Measurements from ENCODE around the gene PROM2. TPM values are rescaled to one million over a fixed set of nuclear protein-coding genes. Genes with fewer than 3 reads are reported as not detected.

PROM2 gene
- polyA plus RNA-seq, 2 donors = 56.0 to 82.4 TPM

DNA sequence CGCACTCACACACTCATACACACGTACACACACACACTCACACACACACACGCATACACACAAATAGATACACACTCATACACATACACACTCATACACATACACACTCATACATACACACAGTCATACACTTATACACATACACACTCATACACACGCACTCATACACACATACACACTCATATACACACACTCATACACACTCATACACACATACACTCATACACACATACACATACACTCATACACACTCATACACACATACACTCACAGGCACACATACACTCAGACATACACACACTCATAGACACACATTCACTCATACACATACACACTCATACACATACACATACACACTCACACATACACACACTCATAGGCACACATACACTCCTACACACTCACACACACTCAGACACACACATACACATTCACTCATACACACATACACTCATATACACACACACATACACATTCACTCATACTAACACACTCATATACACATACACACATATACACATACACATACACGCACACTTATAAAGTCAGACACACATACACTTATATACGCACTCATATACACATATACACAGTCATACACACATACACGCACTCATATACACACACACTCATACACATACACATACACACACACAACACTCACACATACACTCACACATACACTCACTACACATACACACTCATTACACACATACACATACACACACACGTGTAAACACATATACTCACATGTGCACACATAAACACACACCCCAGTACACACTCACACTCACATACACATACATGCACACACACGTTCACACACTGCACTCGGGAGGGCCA, 51.6 kb downstream of the PROM2 start:
- Histone ChIP-seq H3K27me3 (ENCODE audit: control insufficient read depth in 1 of 2, insufficient read depth in 2 of 2, low read length in 2 of 2) (no peaks in the 10 kb centered on the region), H3K4me1 (ENCODE audit: control insufficient read depth in 2 of 2, insufficient read depth in 2 of 2, low read length in 1 of 2) (peaks cover under 1 to 2% of the 10 kb centered on the region in 2 donors), H3K9me3 (ENCODE audit: control insufficient read depth in 2 of 2, insufficient read depth in 1 of 2, low read depth in 1 of 2, low read length in 1 of 2) (no peaks in the 10 kb centered on the region), H3K27ac (ENCODE audit: low read depth in 2 of 2, low read length in 1 of 2) (no peak overlapping the region), H3K4me3 (ENCODE audit: low read depth in 1 of 2, low read length in 2 of 2) (no peak overlapping the region), H3K36me3 (ENCODE audit: control insufficient read depth in 2 of 2, insufficient read depth in 2 of 2, low read length in 1 of 2) (no peaks in the 10 kb centered on the region)
- WGBS, 2 donors = 93 to 94% methylated on average over 10 of the region's 10 CpGs

GRCh38 chr2:95326433-95327140, 52.3 kb downstream of the PROM2 start:
- Histone ChIP-seq H3K36me3 (ENCODE audit: control insufficient read depth in 2 of 2, insufficient read depth in 2 of 2, low read length in 1 of 2) (no peaks in the 10 kb centered on the region), H3K4me3 (ENCODE audit: low read depth in 1 of 2, low read length in 2 of 2) (no peak overlapping the region), H3K27ac (ENCODE audit: low read depth in 2 of 2, low read length in 1 of 2) (no peak overlapping the region), H3K4me1 (ENCODE audit: control insufficient read depth in 2 of 2, insufficient read depth in 2 of 2, low read length in 1 of 2) (peaks cover 2 to 4% of the 10 kb centered on the region in 2 donors), H3K9me3 (ENCODE audit: control insufficient read depth in 2 of 2, insufficient read depth in 1 of 2, low read depth in 1 of 2, low read length in 1 of 2) (no peaks in the 10 kb centered on the region), H3K27me3 (ENCODE audit: control insufficient read depth in 1 of 2, insufficient read depth in 2 of 2, low read length in 2 of 2) (no peaks in the 10 kb centered on the region)
- 92 to 93% methylated on average over 30 of the region's 30 CpGs for WGBS, 2 donors

DNA sequence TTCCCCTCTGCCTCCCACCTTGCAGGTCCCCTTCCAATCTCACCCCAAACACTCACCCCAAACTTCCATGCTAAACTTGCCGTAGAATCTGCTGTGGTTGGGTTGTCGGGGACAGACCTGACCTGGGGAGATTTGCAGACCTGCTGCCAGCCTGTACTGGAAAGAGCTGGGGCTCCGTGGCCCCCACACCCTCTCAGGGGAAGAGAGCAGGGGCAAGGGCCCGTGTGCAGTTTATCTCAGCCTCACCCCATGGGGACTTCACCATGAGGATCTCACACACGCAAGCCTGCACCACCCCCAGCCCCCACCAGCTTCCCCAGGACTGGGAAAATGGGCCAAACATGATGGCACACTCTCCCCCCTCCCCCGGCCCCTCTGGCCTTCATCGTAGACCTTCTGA, 53.6 kb downstream of the PROM2 start:
- no peaks in the 10 kb centered on the region for H3K9me3 ChIP-seq (ENCODE audit: control insufficient read depth in 2 of 2, insufficient read depth in 1 of 2, low read depth in 1 of 2, low read length in 1 of 2)
- 83% methylated on average over 7 of the region's 7 CpGs for WGBS, 2 donors
- no peaks in the 10 kb centered on the region for H3K27me3 ChIP-seq (ENCODE audit: control insufficient read depth in 1 of 2, insufficient read depth in 2 of 2, low read length in 2 of 2)
- H3K27ac ChIP-seq (ENCODE audit: low read depth in 2 of 2, low read length in 1 of 2) = no peak overlapping the region
- H3K4me3 ChIP-seq (ENCODE audit: low read depth in 1 of 2, low read length in 2 of 2) = no peak overlapping the region
- peaks cover 2 to 4% of the 10 kb centered on the region in 2 donors for H3K4me1 ChIP-seq (ENCODE audit: control insufficient read depth in 2 of 2, insufficient read depth in 2 of 2, low read length in 1 of 2)
- H3K36me3 ChIP-seq (ENCODE audit: control insufficient read depth in 2 of 2, insufficient read depth in 2 of 2, low read length in 1 of 2) = no peaks in the 10 kb centered on the region

DNA sequence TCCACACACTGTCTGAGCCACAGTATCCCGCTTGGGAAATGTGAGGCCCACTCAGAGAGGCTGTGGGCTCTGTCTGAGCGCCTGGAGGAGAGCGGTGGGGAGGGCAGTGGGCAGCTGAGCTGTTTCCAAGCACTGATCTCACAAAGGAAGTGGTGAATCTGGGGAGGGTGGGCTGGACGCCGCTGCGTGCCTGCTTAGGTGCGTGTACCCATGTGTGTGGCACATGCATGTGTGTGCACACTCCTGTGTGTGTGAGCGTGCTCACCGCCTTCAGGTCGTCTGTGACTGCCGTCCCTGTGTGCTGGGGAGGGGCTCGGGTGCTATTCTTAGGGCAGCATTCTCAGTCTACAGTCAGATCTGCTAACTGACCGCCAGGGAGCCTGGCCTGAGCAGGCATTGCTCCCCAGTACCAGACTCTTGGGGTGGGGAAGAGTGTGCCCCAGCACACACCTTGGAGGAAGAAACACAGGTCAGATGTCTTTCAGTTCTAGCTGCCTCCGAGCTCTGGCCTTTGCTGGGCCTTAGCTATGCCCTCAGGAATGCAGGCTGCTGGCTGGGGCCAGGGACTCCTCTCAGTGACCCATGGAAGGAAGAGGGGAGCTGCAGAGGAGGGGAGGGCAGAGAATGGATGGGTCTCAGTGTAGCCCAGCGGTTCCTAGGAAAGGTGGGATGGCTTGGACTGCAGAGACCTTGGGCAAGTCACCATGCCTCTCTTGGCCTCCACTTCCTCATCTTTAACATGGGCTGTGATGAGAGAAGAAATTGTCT, 54.3 kb downstream of the PROM2 start:
- Histone ChIP-seq H3K27ac (ENCODE audit: low read depth in 2 of 2, low read length in 1 of 2) (no peak overlapping the region), H3K36me3 (ENCODE audit: control insufficient read depth in 2 of 2, insufficient read depth in 2 of 2, low read length in 1 of 2) (no peaks in the 10 kb centered on the region), H3K9me3 (ENCODE audit: control insufficient read depth in 2 of 2, insufficient read depth in 1 of 2, low read depth in 1 of 2, low read length in 1 of 2) (no peaks in the 10 kb centered on the region), H3K4me3 (ENCODE audit: low read depth in 1 of 2, low read length in 2 of 2) (no peak overlapping the region), H3K4me1 (ENCODE audit: control insufficient read depth in 2 of 2, insufficient read depth in 2 of 2, low read length in 1 of 2) (peaks cover 2 to 4% of the 10 kb centered on the region in 2 donors), H3K27me3 (ENCODE audit: control insufficient read depth in 1 of 2, insufficient read depth in 2 of 2, low read length in 2 of 2) (no peaks in the 10 kb centered on the region)
- WGBS, 2 donors = 76 to 77% methylated on average over 15 of the region's 15 CpGs

DNA sequence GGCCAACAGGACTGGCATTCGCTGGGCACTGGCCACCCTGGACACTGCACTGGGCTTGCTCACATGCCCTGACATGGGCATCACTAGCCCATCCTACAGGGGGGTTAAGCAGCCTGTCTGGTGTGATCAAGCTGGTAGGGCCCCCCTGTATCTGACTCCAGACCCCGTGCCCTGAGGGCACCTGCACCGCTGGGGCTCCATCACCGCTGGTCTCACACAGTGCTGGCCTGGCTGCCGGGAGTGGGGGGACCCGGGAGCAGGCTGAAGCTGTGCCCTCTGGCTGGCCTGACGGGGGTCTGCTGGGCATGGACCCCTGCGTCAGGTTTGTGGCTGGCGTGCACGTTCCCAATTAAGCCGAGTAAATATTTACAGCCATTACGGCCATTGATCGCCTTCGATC, 55.2 kb downstream of the PROM2 start:
- 92 to 94% methylated on average over 14 of the region's 14 CpGs for WGBS, 2 donors

DNA sequence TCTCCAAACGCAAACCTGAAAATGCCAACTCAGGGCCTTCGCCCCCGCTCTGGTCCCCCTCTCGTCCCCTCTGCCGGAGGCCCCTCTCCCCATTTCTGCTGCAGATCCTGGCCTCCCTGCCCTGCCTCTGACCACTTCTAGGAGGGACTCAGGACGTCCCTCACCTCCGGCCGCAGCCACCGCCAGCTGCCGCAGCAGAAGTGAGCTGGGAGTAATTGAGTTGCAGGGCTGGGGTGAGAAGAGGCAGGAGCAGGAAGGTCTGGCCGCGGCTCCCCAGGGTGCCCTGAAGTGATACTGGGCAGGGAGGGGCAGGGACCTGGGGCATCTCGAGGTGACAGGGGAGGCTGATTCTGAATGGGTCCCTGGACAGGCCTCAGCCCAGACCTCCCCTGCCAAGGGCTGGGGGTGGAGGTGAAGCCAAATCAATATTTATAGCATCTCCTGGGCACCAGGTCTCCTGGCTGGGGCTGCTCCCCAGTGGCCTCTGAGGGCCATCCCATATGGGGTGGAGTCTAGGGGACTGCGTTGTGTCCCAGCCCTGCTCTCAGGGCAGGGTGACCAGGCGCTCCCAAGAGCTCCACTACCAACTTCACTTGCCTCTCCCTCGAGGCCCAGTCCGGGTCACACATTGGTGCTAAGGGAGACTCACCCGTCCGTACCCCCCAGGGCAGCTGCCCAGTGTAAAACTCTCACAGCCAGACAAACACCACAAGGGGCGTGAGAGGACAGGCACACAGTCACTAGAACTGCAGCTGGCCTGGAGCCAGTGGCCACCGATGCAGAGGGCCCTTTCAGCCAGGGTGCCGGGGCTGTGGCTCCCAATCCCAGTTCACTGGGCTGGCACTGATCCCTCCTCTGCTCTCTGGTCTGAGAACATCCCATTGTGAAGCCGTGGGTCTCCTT, 55.9 kb downstream of the PROM2 start:
- H3K27ac ChIP-seq (ENCODE audit: low read depth in 2 of 2, low read length in 1 of 2) = no peak overlapping the region
- 78 to 82% methylated on average over 23 of the region's 23 CpGs for WGBS, 2 donors
- no peaks in the 10 kb centered on the region for H3K9me3 ChIP-seq (ENCODE audit: control insufficient read depth in 2 of 2, insufficient read depth in 1 of 2, low read depth in 1 of 2, low read length in 1 of 2)
- no peak overlapping the region for H3K4me3 ChIP-seq (ENCODE audit: low read depth in 1 of 2, low read length in 2 of 2)
- H3K27me3 ChIP-seq (ENCODE audit: control insufficient read depth in 1 of 2, insufficient read depth in 2 of 2, low read length in 2 of 2) = no peaks in the 10 kb centered on the region
- H3K36me3 ChIP-seq (ENCODE audit: control insufficient read depth in 2 of 2, insufficient read depth in 2 of 2, low read length in 1 of 2) = no peaks in the 10 kb centered on the region
- peaks cover 2 to 7% of the 10 kb centered on the region in 2 donors for H3K4me1 ChIP-seq (ENCODE audit: control insufficient read depth in 2 of 2, insufficient read depth in 2 of 2, low read length in 1 of 2)

More for the DNA sequence above, 55.2 kb downstream of the PROM2 start:
- Histone ChIP-seq H3K27ac (ENCODE audit: low read depth in 2 of 2, low read length in 1 of 2) (no peak overlapping the region), H3K36me3 (ENCODE audit: control insufficient read depth in 2 of 2, insufficient read depth in 2 of 2, low read length in 1 of 2) (no peaks in the 10 kb centered on the region), H3K9me3 (ENCODE audit: control insufficient read depth in 2 of 2, insufficient read depth in 1 of 2, low read depth in 1 of 2, low read length in 1 of 2) (no peaks in the 10 kb centered on the region), H3K4me1 (ENCODE audit: control insufficient read depth in 2 of 2, insufficient read depth in 2 of 2, low read length in 1 of 2) (peaks cover 2 to 7% of the 10 kb centered on the region in 2 donors), H3K27me3 (ENCODE audit: control insufficient read depth in 1 of 2, insufficient read depth in 2 of 2, low read length in 2 of 2) (no peaks in the 10 kb centered on the region), H3K4me3 (ENCODE audit: low read depth in 1 of 2, low read length in 2 of 2) (no peak overlapping the region)

DNA sequence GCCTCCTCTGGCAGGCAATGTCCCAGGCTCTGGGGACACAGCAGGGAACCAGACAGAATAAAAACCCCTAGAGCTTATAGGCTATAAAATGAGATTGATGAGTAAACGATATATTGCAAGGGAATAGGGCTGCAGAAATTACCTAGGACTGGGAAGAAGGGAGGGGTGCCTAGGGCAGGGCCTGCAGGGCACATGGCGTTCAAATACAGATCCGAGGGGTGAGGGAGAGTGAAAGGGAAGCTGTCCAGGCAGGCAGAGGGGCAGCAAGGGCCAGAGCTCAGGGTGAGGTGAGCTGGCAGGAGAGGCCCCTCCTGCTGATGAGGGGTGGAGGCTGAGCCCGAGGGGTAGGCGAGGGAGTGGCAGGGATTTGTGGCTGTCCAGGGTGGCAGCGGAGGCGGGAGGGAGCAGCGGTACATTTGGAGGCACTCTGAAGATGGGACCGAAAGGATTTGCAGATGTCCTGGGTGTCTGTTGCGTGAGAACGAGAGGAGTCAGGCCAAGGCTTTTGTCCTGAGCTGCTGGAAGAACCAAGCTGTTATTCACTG, 56.6 kb downstream of the PROM2 start:
- H3K9me3 ChIP-seq (ENCODE audit: control insufficient read depth in 2 of 2, insufficient read depth in 1 of 2, low read depth in 1 of 2, low read length in 1 of 2) = no peaks in the 10 kb centered on the region
- H3K4me1 ChIP-seq (ENCODE audit: control insufficient read depth in 2 of 2, insufficient read depth in 2 of 2, low read length in 1 of 2) = peaks cover 2 to 7% of the 10 kb centered on the region in 2 donors
- no peaks in the 10 kb centered on the region for H3K36me3 ChIP-seq (ENCODE audit: control insufficient read depth in 2 of 2, insufficient read depth in 2 of 2, low read length in 1 of 2)
- no peaks in the 10 kb centered on the region for H3K27me3 ChIP-seq (ENCODE audit: control insufficient read depth in 1 of 2, insufficient read depth in 2 of 2, low read length in 2 of 2)
- WGBS, 2 donors = 60 to 79% methylated on average over 11 of the region's 11 CpGs
- H3K4me3 ChIP-seq (ENCODE audit: low read depth in 1 of 2, low read length in 2 of 2) = no peak overlapping the region
- H3K27ac ChIP-seq (ENCODE audit: low read depth in 2 of 2, low read length in 1 of 2) = no peak overlapping the region

- Histone ChIP-seq H3K9me3 (ENCODE audit: control insufficient read depth in 2 of 2, insufficient read depth in 1 of 2, low read depth in 1 of 2, low read length in 1 of 2) (no peaks in the 10 kb centered on the region), H3K27me3 (ENCODE audit: control insufficient read depth in 1 of 2, insufficient read depth in 2 of 2, low read length in 2 of 2) (no peaks in the 10 kb centered on the region), H3K27ac (ENCODE audit: low read depth in 2 of 2, low read length in 1 of 2) (no peak overlapping the region), H3K36me3 (ENCODE audit: control insufficient read depth in 2 of 2, insufficient read depth in 2 of 2, low read length in 1 of 2) (no peaks in the 10 kb centered on the region), H3K4me1 (ENCODE audit: control insufficient read depth in 2 of 2, insufficient read depth in 2 of 2, low read length in 1 of 2) (peaks cover 2 to 7% of the 10 kb centered on the region in 2 donors), H3K4me3 (ENCODE audit: low read depth in 1 of 2, low read length in 2 of 2) (no peak overlapping the region)
- 80 to 86% methylated on average over 10 of the region's 10 CpGs for WGBS, 2 donors
These were observed 57.4 kb downstream of the PROM2 start for GRCh38 chr2:95331606-95332005.
